Measurements from ENCODE around the gene PLAAT2. TPM values are rescaled to one million over a fixed set of nuclear protein-coding genes. Genes with fewer than 3 reads are reported as not detected.
A peak's percentile ranks its signal among the peaks of the same experiment; 100 is the strongest.
"Not testable (repeated sequence)": the region's sequence is repeated elsewhere in the genome, so short reads cannot be mapped to it uniquely, and the experiment has no call there.

The PLAAT2 gene
- polyA plus RNA-seq, 3 donors = 0.37 to 0.68 TPM; not detected in 1

- DNase-seq (ENCODE audit: extremely low read depth in 1 of 11, low read depth in 9 of 11, low spot score in 4 of 11) = no peak
Measured at GRCh38 chr11:63553759-63554158, 9.4 kb downstream of the PLAAT2 start.

- no peak for DNase-seq (ENCODE audit: extremely low read depth in 1 of 11, low read depth in 9 of 11, low spot score in 4 of 11)
Measured at GRCh38 chr11:63552921-63553320, 10.3 kb downstream of the PLAAT2 start.

- DNase-seq (ENCODE audit: extremely low read depth in 1 of 11, low read depth in 9 of 11, low spot score in 4 of 11) = no peak
Measured at GRCh38 chr11:63551889-63552266, 11.3 kb downstream of the PLAAT2 start.

- no peak for DNase-seq (ENCODE audit: extremely low read depth in 1 of 11, low read depth in 9 of 11, low spot score in 4 of 11)
Measured at GRCh38 chr11:63551091-63551888, 11.9 kb downstream of the PLAAT2 start.

- DNase-seq (ENCODE audit: extremely low read depth in 1 of 11, low read depth in 9 of 11, low spot score in 4 of 11) = not testable (repeated sequence)
Measured at GRCh38 chr11:63550156-63550700, 13.0 kb downstream of the PLAAT2 start.

GRCh38 chr11:63549411-63549810, 13.8 kb downstream of the PLAAT2 start:
- no peak for DNase-seq (ENCODE audit: extremely low read depth in 1 of 11, low read depth in 9 of 11, low spot score in 4 of 11)

GRCh38 chr11:63548178-63548577, 15.0 kb downstream of the PLAAT2 start:
- DNase-seq (ENCODE audit: extremely low read depth in 1 of 11, low read depth in 9 of 11, low spot score in 4 of 11) = no peak

- no peak for DNase-seq (ENCODE audit: extremely low read depth in 1 of 11, low read depth in 9 of 11, low spot score in 4 of 11)
Measured at GRCh38 chr11:63547061-63547460, 16.1 kb downstream of the PLAAT2 start.

GRCh38 chr11:63543711-63544110, 19.5 kb downstream of the PLAAT2 start:
- DNase-seq (ENCODE audit: extremely low read depth in 1 of 11, low read depth in 9 of 11, low spot score in 4 of 11) = no peak

- DNase-seq (ENCODE audit: extremely low read depth in 1 of 11, low read depth in 9 of 11, low spot score in 4 of 11) = not testable (repeated sequence)
Measured at GRCh38 chr11:63542506-63542905, 20.7 kb downstream of the PLAAT2 start.

GRCh38 chr11:63537293-63538101, 25.7 kb downstream of the PLAAT2 start:
- DNase-seq (ENCODE audit: extremely low read depth in 1 of 11, low read depth in 9 of 11, low spot score in 4 of 11) = peak in 1 of 11 donors; percentile 20

GRCh38 chr11:63536669-63537292, 26.4 kb downstream of the PLAAT2 start, which contains the start of gene PLAAT4:
Gene PLAAT4 (plus strand): TSS chr11:63536808. CDS start chr11:63536869, 61 bp downstream.
- peak in 1 of 11 donors; percentile 29 for DNase-seq (ENCODE audit: extremely low read depth in 1 of 11, low read depth in 9 of 11, low spot score in 4 of 11)

- no peak for DNase-seq (ENCODE audit: extremely low read depth in 1 of 11, low read depth in 9 of 11, low spot score in 4 of 11)
Measured at GRCh38 chr11:63535734-63536133, 27.4 kb downstream of the PLAAT2 start.

GRCh38 chr11:63534895-63535461, 28.2 kb downstream of the PLAAT2 start:
- no peak for DNase-seq (ENCODE audit: extremely low read depth in 1 of 11, low read depth in 9 of 11, low spot score in 4 of 11)

GRCh38 chr11:63534076-63534475, 29.1 kb downstream of the PLAAT2 start:
- no peak for DNase-seq (ENCODE audit: extremely low read depth in 1 of 11, low read depth in 9 of 11, low spot score in 4 of 11)

GRCh38 chr11:63532799-63533475, 30.2 kb downstream of the PLAAT2 start:
- no peak for DNase-seq (ENCODE audit: extremely low read depth in 1 of 11, low read depth in 9 of 11, low spot score in 4 of 11)

GRCh38 chr11:63532117-63532516, 31.1 kb downstream of the PLAAT2 start:
- DNase-seq (ENCODE audit: extremely low read depth in 1 of 11, low read depth in 9 of 11, low spot score in 4 of 11) = no peak

GRCh38 chr11:63531074-63531792, 31.9 kb downstream of the PLAAT2 start:
- not testable (repeated sequence) for DNase-seq (ENCODE audit: extremely low read depth in 1 of 11, low read depth in 9 of 11, low spot score in 4 of 11)
